ENCODE measurements around the gene FASTK. TPM values are rescaled to one million over a fixed set of nuclear protein-coding genes. Genes with fewer than 3 reads are reported as not detected.

The FASTK gene
- total and polyA plus RNA-seq, 4 donors = 30.9 to 80.7 (median 65.8) TPM

GRCh38 chr7:151060416-151061212 lies 20.0 kb downstream of the FASTK start:
- WGBS (ENCODE audit: insufficient coverage) = 24% methylated on average over 5 of the region's 21 CpGs
- peaks cover 69% of the 10 kb centered on the region for H3K4me1 ChIP-seq (ENCODE audit: control insufficient read depth, insufficient read depth, low read length)
- H3K4me3 ChIP-seq (ENCODE audit: low read depth, low read length) = peak overlapping the region; percentile 78
- H3K27me3 ChIP-seq (ENCODE audit: control insufficient read depth, insufficient read depth, low read length) = peaks cover 2% of the 10 kb centered on the region
- H3K9me3 ChIP-seq (ENCODE audit: control insufficient read depth, insufficient read depth, low read length) = no peaks in the 10 kb centered on the region
- DNase-seq (ENCODE audit: low read depth in 4 of 6, low spot score in 6 of 6) = peak in 2 of 6 donors; percentile 51 to 59
- H3K27ac ChIP-seq (ENCODE audit: low read depth, low read length) = peak overlapping the region; percentile 85
- peaks cover 31% of the 10 kb centered on the region for H3K36me3 ChIP-seq (ENCODE audit: control insufficient read depth, insufficient read depth, low read length)

- no peaks in the 10 kb centered on the region for H3K9me3 ChIP-seq (ENCODE audit: control insufficient read depth, insufficient read depth, low read length)
- H3K4me3 ChIP-seq (ENCODE audit: low read depth, low read length) = peak overlapping the region; percentile 78
- peaks cover 31% of the 10 kb centered on the region for H3K36me3 ChIP-seq (ENCODE audit: control insufficient read depth, insufficient read depth, low read length)
- H3K4me1 ChIP-seq (ENCODE audit: control insufficient read depth, insufficient read depth, low read length) = peaks cover 71% of the 10 kb centered on the region
- H3K27me3 ChIP-seq (ENCODE audit: control insufficient read depth, insufficient read depth, low read length) = peaks cover 2% of the 10 kb centered on the region
- DNase-seq (ENCODE audit: low read depth in 4 of 6, low spot score in 6 of 6) = no peak
- WGBS (ENCODE audit: insufficient coverage) = 0% methylated on average over 17 of the region's 17 CpGs
- peak overlapping the region; percentile 85 for H3K27ac ChIP-seq (ENCODE audit: low read depth, low read length)
These were observed 20.5 kb downstream of the FASTK start for GRCh38 chr7:151060113-151060415.

DNA sequence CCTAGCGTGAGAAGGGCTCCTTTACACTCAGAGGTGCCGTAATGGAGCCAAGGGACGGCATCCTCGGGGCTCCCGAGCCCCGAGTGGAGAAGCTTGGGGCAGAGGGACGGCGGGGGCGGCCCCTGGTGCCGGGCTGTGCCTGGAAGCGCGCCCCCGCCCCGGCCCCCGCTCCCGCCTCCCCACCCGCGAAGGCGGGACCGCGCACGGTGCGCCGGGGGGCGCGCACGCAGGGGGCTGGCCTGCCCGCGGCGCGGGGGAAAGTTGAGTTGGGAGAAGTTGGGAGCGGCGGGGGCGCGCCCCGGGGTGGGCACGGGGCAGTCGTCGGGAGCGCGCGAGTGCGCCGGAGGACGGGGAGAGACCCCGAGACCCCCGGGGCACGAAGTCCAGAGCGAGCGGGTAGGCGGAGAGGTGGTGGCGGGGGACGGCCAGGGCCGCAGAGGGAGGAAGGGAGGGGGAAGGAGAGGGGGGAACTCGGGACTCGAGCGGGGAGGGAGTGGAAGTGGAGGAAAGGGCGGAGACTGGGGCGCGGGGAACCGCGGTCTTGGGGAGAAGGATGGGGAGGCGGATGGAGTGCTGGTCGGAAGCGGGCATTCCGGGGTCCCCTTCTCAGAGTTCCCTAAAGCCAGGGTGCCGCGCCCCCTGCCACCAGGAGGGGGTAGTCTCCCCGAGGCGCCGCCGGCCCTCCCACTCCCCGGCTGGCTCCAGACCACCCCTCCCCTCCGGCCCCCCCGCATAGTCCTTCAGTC lies 21.1 kb downstream of the FASTK start, which contains the start of gene SLC4A2:
Gene SLC4A2, plus strand, starts transcription at position 223 of the 746 bp plus-strand sequence. CDS start 2,399 bp downstream, outside the sequence.
- Histone ChIP-seq H3K36me3 (ENCODE audit: control insufficient read depth, insufficient read depth, low read length) (peaks cover 31% of the 10 kb centered on the region), H3K27ac (ENCODE audit: low read depth, low read length) (peak within 1 kb of the TSS; percentile 99), H3K27me3 (ENCODE audit: control insufficient read depth, insufficient read depth, low read length) (peaks cover 2% of the 10 kb centered on the region), H3K4me3 (ENCODE audit: low read depth, low read length) (peak within 1 kb of the TSS; percentile 82), H3K4me1 (ENCODE audit: control insufficient read depth, insufficient read depth, low read length) (peaks cover 71% of the 10 kb centered on the region), H3K9me3 (ENCODE audit: control insufficient read depth, insufficient read depth, low read length) (no peaks in the 10 kb centered on the region)
- DNase-seq (ENCODE audit: low read depth in 4 of 6, low spot score in 6 of 6) = peak in 3 of 6 donors; percentile 69 to 94 (median 84)
- WGBS (ENCODE audit: insufficient coverage) = 0% methylated on average over 71 of the region's 75 CpGs

- H3K36me3 ChIP-seq (ENCODE audit: control insufficient read depth, insufficient read depth, low read length) = peaks cover 31% of the 10 kb centered on the region
- H3K4me1 ChIP-seq (ENCODE audit: control insufficient read depth, insufficient read depth, low read length) = peaks cover 71% of the 10 kb centered on the region
- peak overlapping the region; percentile 82 for H3K4me3 ChIP-seq (ENCODE audit: low read depth, low read length)
- peaks cover 2% of the 10 kb centered on the region for H3K27me3 ChIP-seq (ENCODE audit: control insufficient read depth, insufficient read depth, low read length)
- H3K9me3 ChIP-seq (ENCODE audit: control insufficient read depth, insufficient read depth, low read length) = no peaks in the 10 kb centered on the region
- 2% methylated on average over 12 of the region's 18 CpGs for WGBS (ENCODE audit: insufficient coverage)
- peak in 3 of 6 donors; percentile 29 to 79 (median 60) for DNase-seq (ENCODE audit: low read depth in 4 of 6, low spot score in 6 of 6)
- peak overlapping the region; percentile 99 for H3K27ac ChIP-seq (ENCODE audit: low read depth, low read length)
These were observed 21.7 kb downstream of the FASTK start for GRCh38 chr7:151058781-151059366.

GRCh38 chr7:151057989-151058780 lies 22.4 kb downstream of the FASTK start:
- WGBS (ENCODE audit: insufficient coverage) = under 1% methylated on average over 39 of the region's 46 CpGs
- Histone ChIP-seq H3K27me3 (ENCODE audit: control insufficient read depth, insufficient read depth, low read length) (peaks cover 2% of the 10 kb centered on the region), H3K27ac (ENCODE audit: low read depth, low read length) (peak overlapping the region; percentile 99), H3K36me3 (ENCODE audit: control insufficient read depth, insufficient read depth, low read length) (peaks cover 38% of the 10 kb centered on the region), H3K4me3 (ENCODE audit: low read depth, low read length) (peak overlapping the region; percentile 82), H3K4me1 (ENCODE audit: control insufficient read depth, insufficient read depth, low read length) (peaks cover 68% of the 10 kb centered on the region), H3K9me3 (ENCODE audit: control insufficient read depth, insufficient read depth, low read length) (no peaks in the 10 kb centered on the region)
- DNase-seq (ENCODE audit: low read depth in 4 of 6, low spot score in 6 of 6) = peak; percentile 96 to 100 (median 98)

DNA sequence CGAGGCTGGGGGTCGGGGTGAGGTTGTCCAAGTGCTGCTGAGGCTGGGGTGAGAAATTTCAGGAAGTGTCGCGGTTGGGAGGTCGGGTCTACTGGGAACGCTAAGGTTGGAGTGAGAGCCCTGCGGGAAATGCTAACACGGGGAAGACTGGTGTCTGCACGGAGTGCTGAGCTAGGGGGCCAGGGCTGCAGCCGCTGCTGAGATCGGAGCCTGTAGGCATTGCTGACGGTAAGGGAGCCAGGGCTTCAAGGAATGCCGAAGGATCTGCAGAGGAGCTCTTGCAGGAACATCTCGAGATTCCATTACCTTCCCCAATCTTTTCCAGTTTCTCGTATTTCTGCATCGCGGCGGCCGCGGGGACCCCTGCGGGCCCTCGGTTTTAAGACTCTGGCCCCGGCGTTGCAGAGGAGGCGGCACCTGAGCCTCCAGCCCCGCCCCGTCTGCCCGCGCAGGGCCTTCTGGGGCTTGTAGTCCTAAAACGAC lies 23.1 kb downstream of the FASTK start, which contains the start of gene CDK5:
Gene CDK5, minus strand, starts transcription at position 392 of the 483 bp plus-strand sequence. Its CDS starts 49 bp downstream, at position 343.
- Histone ChIP-seq H3K4me3 (ENCODE audit: low read depth, low read length) (peak within 1 kb of the TSS; percentile 82), H3K9me3 (ENCODE audit: control insufficient read depth, insufficient read depth, low read length) (no peaks in the 10 kb centered on the region), H3K27me3 (ENCODE audit: control insufficient read depth, insufficient read depth, low read length) (peaks cover 2% of the 10 kb centered on the region), H3K4me1 (ENCODE audit: control insufficient read depth, insufficient read depth, low read length) (peaks cover 64% of the 10 kb centered on the region), H3K27ac (ENCODE audit: low read depth, low read length) (peak within 1 kb of the TSS; percentile 99), H3K36me3 (ENCODE audit: control insufficient read depth, insufficient read depth, low read length) (peaks cover 37% of the 10 kb centered on the region)
- DNase-seq (ENCODE audit: low read depth in 4 of 6, low spot score in 6 of 6) = no peak
- WGBS (ENCODE audit: insufficient coverage) = under 1% methylated on average over 30 of the region's 30 CpGs

DNA sequence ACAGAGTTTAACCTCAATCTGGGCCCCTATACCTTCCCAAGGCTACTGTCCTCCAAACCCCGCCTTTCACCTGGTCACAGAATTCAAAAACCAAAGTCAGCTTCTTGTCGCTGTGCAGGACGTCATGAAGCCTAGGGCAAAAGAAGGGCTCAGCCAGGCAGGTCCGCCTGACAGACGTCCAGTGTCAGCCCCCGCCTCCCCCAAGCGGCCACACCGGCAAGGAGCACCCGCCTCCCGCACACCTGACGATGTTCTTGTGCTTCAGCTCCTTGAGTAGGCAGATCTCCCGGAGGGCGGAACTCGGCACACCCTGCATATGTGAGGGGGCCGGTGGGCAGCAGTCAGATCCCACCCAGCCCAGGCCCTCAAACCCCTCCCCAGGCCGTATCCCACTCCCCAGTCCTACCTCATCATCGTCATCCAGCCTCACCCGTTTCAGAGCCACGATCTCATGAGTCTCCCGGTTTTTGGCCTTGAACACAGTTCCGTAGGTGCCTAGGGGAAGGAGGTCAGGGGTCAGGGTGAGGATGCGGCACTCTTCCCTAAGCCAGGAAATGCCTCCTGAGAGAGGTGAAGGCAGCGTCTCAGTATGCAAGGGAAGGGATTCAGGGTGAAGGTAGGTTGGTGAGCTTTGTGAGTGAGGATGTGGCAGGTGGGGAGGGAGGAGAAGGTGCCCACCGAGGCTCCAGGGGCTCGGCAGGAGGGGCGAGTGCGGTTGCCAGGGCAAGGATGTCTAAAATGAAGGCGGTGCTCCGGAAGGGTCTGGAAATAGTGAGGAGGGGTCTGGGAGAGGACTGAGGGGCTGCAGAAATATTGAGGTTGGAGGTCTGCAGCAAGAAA lies 23.7 kb downstream of the FASTK start:
- no peaks in the 10 kb centered on the region for H3K27me3 ChIP-seq (ENCODE audit: control insufficient read depth, insufficient read depth, low read length)
- no peaks in the 10 kb centered on the region for H3K9me3 ChIP-seq (ENCODE audit: control insufficient read depth, insufficient read depth, low read length)
- 16% methylated on average over 26 of the region's 29 CpGs for WGBS (ENCODE audit: insufficient coverage)
- peak overlapping the region; percentile 67 for H3K27ac ChIP-seq (ENCODE audit: low read depth, low read length)
- peak in 1 of 6 donors; percentile 32 for DNase-seq (ENCODE audit: low read depth in 4 of 6, low spot score in 6 of 6)
- peak overlapping the region; percentile 82 for H3K4me3 ChIP-seq (ENCODE audit: low read depth, low read length)
- peaks cover 37% of the 10 kb centered on the region for H3K36me3 ChIP-seq (ENCODE audit: control insufficient read depth, insufficient read depth, low read length)
- H3K4me1 ChIP-seq (ENCODE audit: control insufficient read depth, insufficient read depth, low read length) = peaks cover 58% of the 10 kb centered on the region

DNA sequence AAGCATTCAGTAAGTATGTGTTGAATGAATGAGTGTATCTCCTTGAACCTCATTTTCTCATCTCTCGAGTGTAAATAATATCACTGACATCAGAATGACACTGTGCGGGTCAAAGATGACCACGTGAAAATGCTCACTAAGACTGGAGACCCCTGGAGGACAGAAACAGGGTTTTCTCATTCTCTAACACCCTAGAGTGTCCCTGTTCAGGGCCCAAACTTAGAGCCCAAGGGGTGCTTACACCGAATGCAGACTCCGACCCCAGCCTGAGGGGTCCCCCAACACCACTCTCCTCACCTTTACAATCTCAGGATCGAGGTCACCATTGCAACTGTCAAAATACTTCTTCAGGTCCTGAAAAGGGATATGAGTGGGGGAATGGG lies 24.3 kb downstream of the FASTK start:
- 82% methylated on average over 3 of the region's 6 CpGs for WGBS (ENCODE audit: insufficient coverage)
- H3K27me3 ChIP-seq (ENCODE audit: control insufficient read depth, insufficient read depth, low read length) = no peaks in the 10 kb centered on the region
- DNase-seq (ENCODE audit: low read depth in 4 of 6, low spot score in 6 of 6) = no peak
- H3K9me3 ChIP-seq (ENCODE audit: control insufficient read depth, insufficient read depth, low read length) = no peaks in the 10 kb centered on the region
- H3K36me3 ChIP-seq (ENCODE audit: control insufficient read depth, insufficient read depth, low read length) = peaks cover 38% of the 10 kb centered on the region
- no peak overlapping the region for H3K27ac ChIP-seq (ENCODE audit: low read depth, low read length)
- H3K4me1 ChIP-seq (ENCODE audit: control insufficient read depth, insufficient read depth, low read length) = peaks cover 57% of the 10 kb centered on the region
- no peak overlapping the region for H3K4me3 ChIP-seq (ENCODE audit: low read depth, low read length)

Measured in spinal cord (tissue), 10 donors.